Renal pelvis (tissue), 4 donors: ENCODE measurements around the gene HSPA12B. TPM values are rescaled to one million over a fixed set of nuclear protein-coding genes. Genes with fewer than 3 reads are reported as not detected.
A peak's percentile ranks its signal among the peaks of the same experiment; 100 is the strongest.

ENCODE experiments used
- DNase-seq: peaks from one replicate; pipeline ENCODE4 v3.0.0-alpha.2; 2013
- polyA plus RNA-seq, 3 donors: library from polyadenylated mRNA; unstranded; fragments of 120-200 nt; gene quantifications; one replicate each; pipeline ENCODE4 v1.2.1, GENCODE V29; 2013; ENCODE audit not compliant: insufficient read length in 3 of 3

The HSPA12B gene
- polyA plus RNA-seq, 3 donors: 11.8 to 19.1 (median 15.7) TPM

DNA sequence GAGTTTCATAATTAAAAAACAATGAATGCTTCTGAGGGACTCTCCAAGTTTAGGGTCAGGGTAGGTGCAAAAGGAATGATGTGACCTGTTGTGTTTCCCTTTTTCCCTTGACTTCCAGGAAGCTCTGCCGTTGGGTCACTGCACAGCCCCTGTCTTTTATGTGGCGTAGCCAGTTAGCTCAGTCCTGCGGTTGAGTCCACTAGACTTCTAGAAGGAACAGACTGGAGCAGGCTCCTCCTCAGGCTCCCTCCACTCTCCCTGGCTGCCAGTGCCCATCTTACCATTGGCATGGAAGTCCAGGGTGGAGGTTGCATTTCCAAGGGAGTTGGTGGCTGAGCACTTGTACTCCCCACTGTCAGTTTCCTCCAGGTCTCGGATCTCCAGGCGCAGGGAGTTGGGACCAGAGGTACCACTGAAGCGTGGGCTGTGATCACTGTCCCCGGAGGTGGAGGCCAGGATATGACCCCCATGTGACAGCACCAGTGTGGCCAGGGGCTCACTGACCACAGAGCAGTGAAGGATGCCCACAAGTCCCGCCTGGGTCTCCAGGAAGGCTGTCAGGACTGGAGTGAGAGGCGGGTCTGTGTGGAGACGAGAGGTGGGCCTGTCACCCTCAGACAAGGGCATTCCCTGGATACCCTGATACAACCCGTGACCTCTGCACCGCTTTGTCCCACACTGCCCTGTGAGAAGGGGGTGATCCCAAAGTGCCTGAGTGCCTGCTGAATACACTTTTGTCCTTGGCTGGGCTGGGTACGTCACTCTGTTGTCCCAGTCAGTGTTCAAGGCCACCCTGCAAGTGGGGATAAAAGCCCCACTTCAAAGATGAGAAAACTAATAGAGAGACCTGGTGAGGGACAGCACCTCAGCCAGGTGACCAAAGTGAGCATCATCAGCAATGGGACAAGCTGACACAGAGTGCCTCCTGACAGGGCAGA, 31.2 kb upstream of the HSPA12B start:
- no peak for DNase-seq

DNA sequence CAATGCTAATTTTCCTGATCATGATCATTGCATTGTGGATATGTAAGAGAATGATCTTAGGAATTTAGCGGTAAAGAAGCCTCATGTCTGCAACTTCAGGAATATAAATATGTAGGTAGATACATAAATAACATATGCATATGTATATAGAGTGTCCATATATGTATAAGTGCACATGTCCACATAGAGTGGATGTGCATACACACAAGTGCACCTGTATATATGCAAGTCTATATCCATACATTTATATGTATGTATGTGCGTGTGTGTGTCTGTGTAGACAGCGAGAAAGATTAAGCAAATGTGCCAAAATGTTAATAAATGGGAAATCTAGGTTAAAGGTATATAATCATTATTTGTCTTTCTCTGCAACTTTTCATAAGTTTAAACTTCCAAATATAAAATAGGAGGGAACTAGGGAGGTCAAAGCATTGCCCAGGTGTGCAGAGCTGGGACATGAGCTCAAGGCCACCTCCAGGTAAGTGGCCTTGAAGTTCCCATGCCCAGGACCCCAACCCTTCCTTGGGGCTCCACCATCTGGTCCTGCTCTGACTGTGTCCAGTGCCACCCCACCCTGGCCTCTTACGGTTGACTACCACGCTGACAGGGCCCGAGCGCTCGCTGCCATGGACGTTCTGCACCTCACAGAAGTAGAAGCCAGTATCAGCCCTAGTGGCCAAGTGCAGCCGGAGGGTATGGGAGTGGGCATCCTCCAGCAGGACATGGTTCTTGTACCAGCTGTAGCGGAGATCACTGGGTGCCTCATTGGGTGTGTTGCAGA, 29.7 kb upstream of the HSPA12B start:
- DNase-seq: no peak

- DNase-seq: no peak
Measured at GRCh38 chr20:3704087-3704486, 28.4 kb upstream of the HSPA12B start.

- no peak for DNase-seq
Measured at GRCh38 chr20:3705491-3705969, 27.0 kb upstream of the HSPA12B start.

- DNase-seq: no peak
Measured at GRCh38 chr20:3705970-3706739, 26.3 kb upstream of the HSPA12B start.

DNA sequence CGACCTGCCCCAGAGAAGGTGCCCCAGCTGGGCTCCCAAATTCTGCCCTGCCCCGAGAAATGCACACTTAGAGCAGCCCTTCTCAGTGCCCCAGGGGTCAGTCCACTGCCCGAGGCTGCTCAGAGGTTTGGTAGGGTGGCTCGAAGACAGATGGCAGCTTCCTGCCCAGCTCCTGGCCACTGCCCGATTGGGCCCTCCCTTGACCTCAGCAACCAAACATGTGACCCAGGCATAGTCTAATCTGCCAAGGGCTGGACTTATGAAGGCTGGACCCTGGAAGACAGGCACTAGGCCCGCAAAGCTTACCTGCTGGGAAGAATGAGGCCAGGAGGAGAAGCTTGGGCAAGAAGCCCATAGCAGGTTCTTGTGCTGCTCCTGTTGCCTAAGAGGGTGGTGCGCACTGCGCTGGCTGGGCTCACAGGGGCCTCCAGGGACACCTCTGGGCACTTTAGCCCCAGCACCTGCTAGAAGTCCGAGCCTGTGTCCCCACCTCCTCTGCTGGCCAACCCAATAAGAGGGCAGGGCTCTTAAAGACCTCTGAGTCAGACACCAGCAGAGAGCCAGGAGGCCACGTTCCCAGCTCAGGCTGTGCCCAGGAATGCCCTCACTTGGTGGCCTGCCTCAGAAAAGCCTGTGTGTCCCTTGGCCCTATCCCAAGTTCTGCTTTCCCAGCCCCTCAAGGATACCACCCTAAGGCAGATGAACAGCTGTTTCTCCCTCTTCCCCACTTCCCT, 25.5 kb upstream of the HSPA12B start:
- no peak for DNase-seq

DNA sequence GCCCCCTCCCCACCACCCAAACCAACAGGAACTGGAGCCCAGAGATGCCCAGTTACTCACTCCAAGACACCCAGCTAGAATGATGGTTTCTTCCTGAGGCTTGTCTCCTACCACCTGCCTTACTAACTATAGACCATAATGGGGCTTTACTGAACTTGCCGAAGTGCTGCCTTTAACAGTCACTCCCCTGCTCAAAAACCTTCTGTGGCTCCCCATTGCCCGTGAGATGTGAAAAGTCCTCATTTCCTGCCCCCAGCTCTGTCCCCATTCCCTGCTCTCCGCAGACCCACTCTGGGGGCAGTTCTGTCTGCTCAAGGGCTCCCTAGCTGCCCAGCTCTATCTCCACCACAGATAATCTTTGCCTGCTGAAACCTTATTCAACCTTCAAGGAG, 25.0 kb upstream of the HSPA12B start:
- DNase-seq: no peak

- no peak for DNase-seq
Measured at GRCh38 chr20:3710011-3710466, 22.4 kb upstream of the HSPA12B start.

GRCh38 chr20:3710703-3711483, 21.6 kb upstream of the HSPA12B start:
- DNase-seq: peak; percentile 39

GRCh38 chr20:3711484-3711941, 21.0 kb upstream of the HSPA12B start:
- no peak for DNase-seq

GRCh38 chr20:3712279-3712873, 20.1 kb upstream of the HSPA12B start, which contains the start of gene SIGLEC1:
Gene SIGLEC1, minus strand, starts transcription at chr20:3712600. Its CDS starts 5,472 bp downstream, at chr20:3707128.
- DNase-seq: no peak

DNA sequence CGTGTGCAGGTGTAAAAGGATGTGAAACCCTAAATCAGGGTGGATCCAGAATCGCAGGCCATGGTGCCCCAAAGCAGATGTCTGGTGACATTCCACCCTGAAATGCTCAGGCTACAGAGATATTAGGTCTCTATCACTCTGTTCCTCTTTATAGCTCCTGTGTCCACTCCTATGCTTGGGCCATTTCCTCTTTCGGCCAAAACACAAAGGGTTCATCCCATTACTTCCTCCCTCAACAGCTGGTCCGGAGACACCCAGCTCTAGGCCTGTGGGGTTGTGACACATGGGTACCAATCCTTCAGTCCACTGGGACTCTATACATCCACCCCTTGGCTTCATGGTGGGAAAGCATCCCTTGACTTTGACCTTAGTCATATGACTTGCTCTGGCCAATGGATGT, 18.4 kb upstream of the HSPA12B start:
- no peak for DNase-seq

DNA sequence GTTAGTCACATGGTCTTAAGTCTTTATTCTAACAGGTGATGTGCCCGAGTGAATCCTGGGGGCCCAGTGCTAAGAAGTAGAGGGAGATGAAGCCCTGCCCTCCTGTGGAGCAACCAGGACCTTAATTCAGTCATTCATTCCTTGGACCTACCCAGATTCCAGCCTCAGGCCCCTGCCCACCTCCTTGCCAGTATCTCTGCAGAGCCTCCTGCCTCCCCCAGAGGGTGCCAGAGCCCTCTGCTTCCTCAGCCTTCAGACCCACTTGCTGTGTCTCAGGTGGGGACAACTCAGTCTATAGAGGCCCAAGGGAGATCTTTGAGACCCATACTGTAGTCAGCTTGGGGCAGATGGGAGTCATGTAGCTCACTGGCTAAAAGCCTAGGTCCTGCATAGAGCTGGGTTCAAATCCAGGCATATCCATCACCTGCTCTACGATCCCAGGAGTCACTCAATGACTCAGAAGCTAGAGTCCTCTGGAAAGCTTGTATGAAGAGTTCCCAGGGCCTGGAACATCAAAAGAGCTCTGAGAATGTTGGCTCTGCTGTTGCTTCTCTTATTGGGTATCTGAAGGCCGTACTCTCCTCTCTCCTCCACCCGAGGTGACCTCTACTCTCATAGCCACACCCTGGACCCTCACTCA, 16.2 kb upstream of the HSPA12B start:
- DNase-seq: peak; percentile 39

DNA sequence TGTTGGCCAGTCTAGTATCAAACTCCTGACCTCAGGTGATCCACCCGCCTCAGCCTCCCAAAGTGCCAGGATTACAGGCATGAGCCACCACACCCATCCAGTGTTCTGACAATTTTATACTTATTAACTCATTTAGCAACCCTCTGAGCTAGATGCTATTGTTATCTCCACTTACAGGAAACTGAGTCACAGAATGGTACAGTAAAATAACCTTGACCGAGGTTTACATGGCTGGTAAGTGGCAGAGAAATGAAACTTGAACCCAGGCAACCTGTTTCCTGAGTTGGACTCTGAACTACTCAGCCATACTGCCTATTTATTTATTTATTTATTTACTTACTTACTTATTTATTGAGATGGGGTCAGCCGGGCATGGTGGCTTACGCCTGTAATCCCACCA, 13.4 kb upstream of the HSPA12B start:
- DNase-seq: no peak

DNA sequence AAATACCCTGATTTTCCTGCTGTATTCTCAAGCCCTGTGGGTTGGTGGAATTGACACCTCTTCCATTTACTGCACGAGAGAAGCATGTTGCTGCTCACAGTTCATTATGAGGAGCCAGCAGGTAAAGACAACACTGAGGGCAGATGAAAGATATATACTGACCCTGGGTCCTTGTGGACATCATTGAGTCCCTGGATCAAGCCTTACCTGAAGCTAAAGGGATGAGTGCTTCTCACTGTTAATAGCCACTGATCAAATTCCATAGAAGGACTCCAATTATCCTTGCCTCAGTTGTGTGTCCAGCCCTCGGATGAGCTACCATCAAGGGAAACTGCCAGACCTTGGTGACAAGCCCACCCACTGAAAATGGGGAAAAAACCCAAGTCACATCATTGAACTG, 12.4 kb upstream of the HSPA12B start:
- DNase-seq: no peak

- no peak for DNase-seq
Measured at GRCh38 chr20:3720626-3721025, 11.9 kb upstream of the HSPA12B start.

DNA sequence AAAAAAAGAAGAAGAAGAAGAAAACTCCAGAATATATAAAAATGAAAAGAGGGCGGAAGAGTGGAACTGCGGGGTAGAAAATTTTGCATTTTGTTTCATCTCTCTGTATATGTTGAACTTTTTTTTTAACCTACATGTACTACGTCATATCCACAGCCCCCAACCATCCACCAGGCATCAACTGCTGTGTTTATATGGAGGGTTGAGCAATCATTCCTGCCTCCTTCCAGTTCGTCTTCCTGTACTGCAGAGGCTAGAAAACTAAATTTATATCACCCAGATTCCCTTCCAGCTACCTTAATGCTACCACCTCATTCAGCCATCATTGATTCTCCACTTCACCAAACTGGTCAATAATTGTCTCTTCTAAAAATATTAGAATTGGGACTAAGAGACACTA, 10.6 kb upstream of the HSPA12B start:
- DNase-seq: no peak

DNA sequence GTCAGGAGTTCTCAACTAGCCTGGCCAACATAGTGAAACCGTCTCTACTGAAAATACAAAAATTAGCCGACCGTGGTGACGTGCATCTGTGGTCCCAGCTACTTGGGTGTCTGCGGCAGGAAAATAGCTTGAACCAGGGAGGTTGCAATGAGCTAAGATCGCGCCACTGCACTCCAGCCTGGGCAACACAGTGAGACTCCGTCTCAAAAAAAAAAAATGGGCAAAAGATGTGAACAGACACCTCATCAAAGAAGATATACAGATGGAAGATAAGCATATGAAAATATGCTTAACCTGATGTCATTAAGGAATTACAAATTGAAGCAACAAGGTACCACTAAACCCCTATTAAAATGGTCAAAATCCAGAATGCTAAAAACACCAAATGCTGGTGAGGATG, 9.2 kb upstream of the HSPA12B start:
- DNase-seq: no peak

DNA sequence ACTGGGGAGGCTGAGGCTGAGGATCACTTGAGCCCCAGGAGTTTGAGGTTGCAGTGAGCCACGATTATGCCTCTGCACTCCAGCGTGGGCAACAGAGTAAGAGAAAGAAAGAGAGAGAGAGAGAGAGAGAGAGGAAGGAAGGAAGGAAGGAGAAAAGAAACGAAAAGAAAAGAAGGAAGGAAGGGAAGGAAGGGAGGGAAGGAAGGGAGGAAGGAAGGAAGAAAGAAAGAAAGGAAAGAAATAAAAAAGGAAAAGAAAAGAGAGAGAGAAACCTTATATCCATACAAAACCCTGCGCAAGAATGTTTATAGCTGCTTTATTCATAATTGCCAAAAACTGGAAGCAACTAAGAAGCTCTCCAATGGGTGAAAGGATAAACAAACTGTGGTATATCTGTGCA, 8.1 kb upstream of the HSPA12B start:
- DNase-seq: no peak
